PFSK-1 (cell line): ENCODE measurements around the gene GNS.

Experiments used
- FOXP2 ChIP-seq: optimal IDR thresholded peaks from 2 replicates; pipeline ENCODE3; 2011; ENCODE audit warnings: borderline replicate concordance, control low read depth, inconsistent platforms; ENCODE audit not compliant: insufficient read depth; ENCODE audit errors: extremely low read length, extremely low read depth
- POLR2AphosphoS5 ChIP-seq: IDR thresholded peaks from 2 replicates; pipeline ENCODE4 v1.6.1; 2012; ENCODE audit warnings: low read depth, mild to moderate bottlenecking, control low read depth, low read length, moderate library complexity
- SIN3A ChIP-seq: IDR thresholded peaks from 2 replicates; pipeline ENCODE4 v1.6.1; 2012; ENCODE audit warnings: mild to moderate bottlenecking, low read length, moderate library complexity, borderline replicate concordance; ENCODE audit not compliant: insufficient read depth
- TAF1 ChIP-seq: IDR thresholded peaks from 2 replicates; pipeline ENCODE4 v1.6.1; 2012; ENCODE audit warnings: low read length, control low read depth, borderline replicate concordance; ENCODE audit not compliant: insufficient read depth
- TF ChIP-seq, protein P1 (sequence below), 2 experiments: IDR thresholded peaks; 2 replicates each; pipeline versions ENCODE4 v1.6.1 to v1.8.0; 2011 to 2012; ENCODE audit warnings: low read depth in 2 of 2, low read length in 2 of 2, control low read depth in 1 of 2, inconsistent platforms in 1 of 2, mild to moderate bottlenecking in 1 of 2, moderate library complexity in 1 of 2; ENCODE audit not compliant: insufficient read depth in 1 of 2

Gene GNS

DNA sequence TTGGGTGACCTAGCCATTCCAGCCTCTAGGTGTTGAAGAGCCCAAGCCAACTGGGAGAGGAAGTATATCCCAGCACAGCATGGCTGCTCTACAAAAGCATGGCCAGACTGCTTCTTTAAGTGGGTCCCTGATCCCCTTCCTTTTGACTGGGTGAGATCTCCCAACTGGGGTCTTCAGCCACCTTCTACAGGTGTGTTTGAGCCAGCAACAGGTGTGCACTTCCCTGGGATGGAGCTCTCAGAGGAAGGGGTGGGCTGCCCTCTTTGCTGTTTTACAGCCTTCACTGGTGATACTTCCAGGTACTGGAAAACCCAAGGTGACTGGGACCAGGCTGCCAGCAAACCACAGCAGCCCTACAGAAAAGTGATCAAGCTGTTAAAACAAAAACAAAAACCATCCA lies 14.2 kb upstream of the GNS start:
- TF ChIP-seq, protein P1, sequence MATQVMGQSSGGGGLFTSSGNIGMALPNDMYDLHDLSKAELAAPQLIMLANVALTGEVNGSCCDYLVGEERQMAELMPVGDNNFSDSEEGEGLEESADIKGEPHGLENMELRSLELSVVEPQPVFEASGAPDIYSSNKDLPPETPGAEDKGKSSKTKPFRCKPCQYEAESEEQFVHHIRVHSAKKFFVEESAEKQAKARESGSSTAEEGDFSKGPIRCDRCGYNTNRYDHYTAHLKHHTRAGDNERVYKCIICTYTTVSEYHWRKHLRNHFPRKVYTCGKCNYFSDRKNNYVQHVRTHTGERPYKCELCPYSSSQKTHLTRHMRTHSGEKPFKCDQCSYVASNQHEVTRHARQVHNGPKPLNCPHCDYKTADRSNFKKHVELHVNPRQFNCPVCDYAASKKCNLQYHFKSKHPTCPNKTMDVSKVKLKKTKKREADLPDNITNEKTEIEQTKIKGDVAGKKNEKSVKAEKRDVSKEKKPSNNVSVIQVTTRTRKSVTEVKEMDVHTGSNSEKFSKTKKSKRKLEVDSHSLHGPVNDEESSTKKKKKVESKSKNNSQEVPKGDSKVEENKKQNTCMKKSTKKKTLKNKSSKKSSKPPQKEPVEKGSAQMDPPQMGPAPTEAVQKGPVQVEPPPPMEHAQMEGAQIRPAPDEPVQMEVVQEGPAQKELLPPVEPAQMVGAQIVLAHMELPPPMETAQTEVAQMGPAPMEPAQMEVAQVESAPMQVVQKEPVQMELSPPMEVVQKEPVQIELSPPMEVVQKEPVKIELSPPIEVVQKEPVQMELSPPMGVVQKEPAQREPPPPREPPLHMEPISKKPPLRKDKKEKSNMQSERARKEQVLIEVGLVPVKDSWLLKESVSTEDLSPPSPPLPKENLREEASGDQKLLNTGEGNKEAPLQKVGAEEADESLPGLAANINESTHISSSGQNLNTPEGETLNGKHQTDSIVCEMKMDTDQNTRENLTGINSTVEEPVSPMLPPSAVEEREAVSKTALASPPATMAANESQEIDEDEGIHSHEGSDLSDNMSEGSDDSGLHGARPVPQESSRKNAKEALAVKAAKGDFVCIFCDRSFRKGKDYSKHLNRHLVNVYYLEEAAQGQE (IDR thresholded peaks at IDR 0.05; ENCODE audit: insufficient read depth in 1 of 2, low read depth in 2 of 2, low read length in 2 of 2), result no peak
- TF ChIP-seq POLR2AphosphoS5 (no peak), TAF1 (no peak), SIN3A (no peak), FOXP2 (no peak)

DNA sequence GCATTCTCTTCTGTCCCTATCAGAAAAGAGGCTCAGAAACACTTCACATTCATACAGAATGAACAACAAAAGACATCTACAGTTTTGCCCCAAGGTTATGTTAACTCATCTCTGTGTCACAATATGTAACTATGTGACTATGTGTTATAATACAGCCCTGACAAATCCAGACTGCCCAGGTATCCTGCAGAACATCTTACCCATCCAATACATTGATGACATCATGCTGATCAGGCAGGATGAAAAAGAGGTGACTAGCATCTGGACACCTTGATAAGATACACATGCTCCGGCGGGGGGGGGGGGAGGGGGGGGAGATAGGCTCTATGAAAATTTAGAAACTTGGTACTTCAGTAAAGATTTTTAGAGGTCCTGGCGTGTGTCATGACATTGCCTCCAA lies 8.3 kb upstream of the GNS start:
- TF ChIP-seq, protein P1 (IDR thresholded peaks at IDR 0.05; ENCODE audit: insufficient read depth in 1 of 2, low read depth in 2 of 2, low read length in 2 of 2), result no peak
- no peak for TF ChIP-seq SIN3A
- no peak for TF ChIP-seq TAF1
- TF ChIP-seq POLR2AphosphoS5, result no peak
- TF ChIP-seq FOXP2, result no peak

DNA sequence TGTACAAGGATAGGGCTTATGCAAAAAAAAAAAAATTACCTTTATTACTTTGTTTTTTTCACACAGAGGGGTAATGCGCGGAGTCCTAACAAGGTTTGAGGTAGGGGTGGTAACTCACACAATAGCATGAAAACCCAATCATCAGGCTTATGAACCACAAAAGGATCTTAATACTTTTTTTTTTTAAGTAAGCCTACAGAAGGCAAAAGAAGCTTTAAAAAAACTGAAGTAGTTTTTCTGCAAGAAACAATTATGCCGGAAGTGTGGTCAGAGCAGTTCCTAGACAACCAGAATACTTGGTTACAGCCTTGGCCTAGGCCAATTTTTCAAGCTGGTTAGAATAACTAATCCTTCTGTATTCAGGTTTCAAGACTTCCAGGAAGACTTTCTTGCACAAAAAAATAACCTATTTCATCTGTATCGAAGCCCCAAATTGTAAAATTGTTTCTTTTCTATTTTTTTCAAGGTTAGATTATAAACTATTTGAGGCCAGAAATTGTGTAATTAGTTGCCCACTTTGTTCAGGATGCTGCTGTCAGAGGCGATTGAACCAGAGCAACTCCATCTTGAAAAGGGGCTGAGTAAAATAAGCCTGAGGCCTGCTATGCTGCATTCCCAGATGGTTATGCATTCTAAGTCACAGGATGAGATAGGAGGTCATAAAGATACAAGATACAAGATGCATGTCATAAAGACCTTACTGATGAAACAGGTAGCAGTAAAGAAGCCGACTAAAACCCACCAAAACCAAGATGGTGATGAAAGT lies 1.8 kb upstream of the GNS start:
- TF ChIP-seq SIN3A (no peak), TAF1 (no peak), FOXP2 (no peak), POLR2AphosphoS5 (no peak)
- TF ChIP-seq, protein P1 (IDR thresholded peaks at IDR 0.05; ENCODE audit: insufficient read depth in 1 of 2, low read depth in 2 of 2, low read length in 2 of 2), result no peak

DNA sequence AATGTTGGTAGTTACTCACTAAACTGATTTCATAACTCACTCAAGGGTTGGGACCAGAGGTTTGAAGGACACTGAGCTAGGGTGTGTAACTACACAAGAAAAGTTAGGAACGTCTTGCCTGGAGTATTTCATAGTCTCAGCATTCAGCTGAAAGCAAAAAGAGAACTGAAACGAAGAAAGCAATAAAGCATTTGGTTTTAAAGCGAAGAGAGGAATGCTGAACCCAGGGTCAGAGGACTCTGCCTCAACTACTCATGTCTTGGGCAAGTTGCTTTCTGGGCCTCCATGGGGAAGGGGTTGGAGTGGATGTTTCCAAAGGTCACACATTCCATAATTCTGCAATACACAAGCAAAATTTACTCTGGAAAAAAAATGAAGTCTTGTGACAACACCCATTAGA lies 1.4 kb downstream of the GNS start:
- TF ChIP-seq POLR2AphosphoS5 (no peak), FOXP2 (no peak), SIN3A (no peak), TAF1 (no peak)
- TF ChIP-seq, protein P1 (IDR thresholded peaks at IDR 0.05; ENCODE audit: insufficient read depth in 1 of 2, low read depth in 2 of 2, low read length in 2 of 2), result no peak

DNA sequence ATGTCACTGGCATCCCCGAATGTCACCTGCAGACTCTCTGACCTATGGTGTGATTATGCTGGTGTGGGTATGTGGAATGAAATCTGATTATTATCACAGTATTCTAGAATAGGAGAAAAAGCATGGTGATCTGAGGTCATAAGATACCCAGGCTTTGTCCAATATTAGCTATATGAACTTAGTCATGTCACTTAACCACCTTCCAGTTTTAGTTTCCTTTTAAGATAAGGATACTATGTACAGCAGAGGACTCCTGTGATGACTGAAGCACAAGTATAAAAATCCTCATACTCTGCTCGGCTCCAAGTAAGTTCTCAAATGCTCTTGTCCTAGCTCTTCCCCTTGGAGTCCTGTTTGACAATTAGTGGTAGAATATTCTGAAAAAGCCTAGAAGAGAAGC lies 2.8 kb downstream of the GNS start:
- TF ChIP-seq, protein P1 (IDR thresholded peaks at IDR 0.05; ENCODE audit: insufficient read depth in 1 of 2, low read depth in 2 of 2, low read length in 2 of 2), result no peak
- TF ChIP-seq TAF1 (no peak), FOXP2 (no peak), POLR2AphosphoS5 (no peak), SIN3A (no peak)
